ENCODE results near the gene NTF3. TPM values are rescaled to one million over a fixed set of nuclear protein-coding genes. Genes with fewer than 3 reads are reported as not detected.

Gene NTF3
- total RNA-seq, 2 donors from 2014 or later, result 0.71 to 4.1 TPM

GRCh38 chr12:5390174-5390799 lies 41.6 kb upstream of the NTF3 start:
- no peak for TF ChIP-seq CTCF (conservative IDR thresholded peaks at IDR 0.05)
- Mint-ChIP-seq H3K27ac (no peak overlapping the region), H3K4me1 (peaks cover 38% of the 10 kb centered on the region), H3K4me3 (peak overlapping the region; percentile 8), H3K9me3 (no peaks in the 10 kb centered on the region), H3K36me3 (ENCODE audit: low read depth) (no peaks in the 10 kb centered on the region), H3K27me3 (ENCODE audit: insufficient read depth) (peaks cover 30% of the 10 kb centered on the region)
- Histone ChIP-seq H3K4me1 (ENCODE audit: control insufficient read depth, insufficient read depth, low read length) (peaks cover 19% of the 10 kb centered on the region), H3K27ac (ENCODE audit: low read depth, low read length) (no peak overlapping the region), H3K9me3 (ENCODE audit: control insufficient read depth, low read length) (no peaks in the 10 kb centered on the region), H3K36me3 (ENCODE audit: control insufficient read depth, insufficient read depth, low read length) (no peaks in the 10 kb centered on the region), H3K9ac (ENCODE audit: extremely low read depth, low read length, poor library complexity, severe bottlenecking) (peak overlapping the region; percentile 14), H3K4me3 (ENCODE audit: low read length) (peak overlapping the region; percentile 75), H3K27me3 (ENCODE audit: control insufficient read depth, insufficient read depth, low read length, poor library complexity, severe bottlenecking) (no peaks in the 10 kb centered on the region)
- 88 to 91% methylated on average over 6 of the region's 6 CpGs for WGBS, 2 experiments (ENCODE audit: insufficient coverage in 1 of 2, insufficient read length in 1 of 2)
- peak; percentile 38 for DNase-seq

- Histone ChIP-seq H3K4me3 (ENCODE audit: low read length) (peak overlapping the region; percentile 62), H3K9ac (ENCODE audit: extremely low read depth, low read length, poor library complexity, severe bottlenecking) (peak overlapping the region; percentile 61), H3K9me3 (ENCODE audit: control insufficient read depth, low read length) (no peaks in the 10 kb centered on the region), H3K27ac (ENCODE audit: low read depth, low read length) (no peak overlapping the region), H3K27me3 (ENCODE audit: control insufficient read depth, insufficient read depth, low read length, poor library complexity, severe bottlenecking) (no peaks in the 10 kb centered on the region), H3K36me3 (ENCODE audit: control insufficient read depth, insufficient read depth, low read length) (no peaks in the 10 kb centered on the region), H3K4me1 (ENCODE audit: control insufficient read depth, insufficient read depth, low read length) (peaks cover 23% of the 10 kb centered on the region)
- Mint-ChIP-seq H3K27me3 (ENCODE audit: insufficient read depth) (peaks cover 27% of the 10 kb centered on the region), H3K36me3 (ENCODE audit: low read depth) (no peaks in the 10 kb centered on the region), H3K9me3 (no peaks in the 10 kb centered on the region), H3K4me3 (peak overlapping the region; percentile 29), H3K27ac (peak overlapping the region; percentile 92), H3K4me1 (peaks cover 48% of the 10 kb centered on the region)
- WGBS, 2 experiments (ENCODE audit: insufficient coverage in 1 of 2, insufficient read length in 1 of 2), result 33% methylated on average over 1 of the region's 2 CpGs; no CpG with 5 or more reads in 1 of the 2 experiments
- no peak for TF ChIP-seq CTCF (conservative IDR thresholded peaks at IDR 0.05)
- peak; percentile 60 for DNase-seq
Observed at GRCh38 chr12:5391653-5392052, 40.3 kb upstream of the NTF3 start.

GRCh38 chr12:5392961-5393360 lies 38.9 kb upstream of the NTF3 start:
- Histone ChIP-seq H3K4me3 (ENCODE audit: low read length) (no peak overlapping the region), H3K27me3 (ENCODE audit: control insufficient read depth, insufficient read depth, low read length, poor library complexity, severe bottlenecking) (no peaks in the 10 kb centered on the region), H3K9me3 (ENCODE audit: control insufficient read depth, low read length) (no peaks in the 10 kb centered on the region), H3K9ac (ENCODE audit: extremely low read depth, low read length, poor library complexity, severe bottlenecking) (no peak overlapping the region), H3K27ac (ENCODE audit: low read depth, low read length) (no peak overlapping the region), H3K36me3 (ENCODE audit: control insufficient read depth, insufficient read depth, low read length) (no peaks in the 10 kb centered on the region), H3K4me1 (ENCODE audit: control insufficient read depth, insufficient read depth, low read length) (peaks cover 23% of the 10 kb centered on the region)
- H3K36me3 Mint-ChIP-seq (ENCODE audit: low read depth), result no peaks in the 10 kb centered on the region
- peaks cover 19% of the 10 kb centered on the region for H3K27me3 Mint-ChIP-seq (ENCODE audit: insufficient read depth)
- DNase-seq, result peak; percentile 44
- no peaks in the 10 kb centered on the region for H3K9me3 Mint-ChIP-seq
- H3K27ac Mint-ChIP-seq, result peak overlapping the region; percentile 46
- H3K4me3 Mint-ChIP-seq, result no peak overlapping the region
- WGBS, 2 experiments (ENCODE audit: insufficient coverage in 1 of 2, insufficient read length in 1 of 2), result 93 to 94% methylated on average over 2 to 5 of the region's 5 CpGs
- no peak for TF ChIP-seq CTCF (conservative IDR thresholded peaks at IDR 0.05)
- H3K4me1 Mint-ChIP-seq, result peaks cover 48% of the 10 kb centered on the region
